Activated naive CD8-positive, alpha-beta T cell treated with anti-CD3 and anti-CD28 coated beads, Interleukin-2, amount 50 U/mL, for 24 hours (primary cell): ENCODE measurements around the gene DNAH6.
"Not testable (repeated sequence)": the region's sequence is repeated elsewhere in the genome, so short reads cannot be mapped to it uniquely, and the experiment has no call there.

Source experiments
- ATAC-seq: fragments of 150-1000 bp; cut with Tn5 transposase; one replicate; pipeline ENCODE4 v1.10.0; 2021
- DNase-seq: peaks from one replicate; pipeline ENCODE4 v3.0.0; 2021
- H3K27ac Mint-ChIP-seq: one replicate; pipeline ENCODE4 v1.8.0; 2021; ENCODE audit warnings: mild to moderate bottlenecking, mixed read lengths
- H3K27me3 Mint-ChIP-seq: one replicate; pipeline ENCODE4 v1.8.0; 2021; ENCODE audit warnings: mixed read lengths
- H3K36me3 Mint-ChIP-seq: one replicate; pipeline ENCODE4 v1.8.0; 2021; ENCODE audit warnings: low read depth, mixed read lengths
- H3K4me1 Mint-ChIP-seq: one replicate; pipeline ENCODE4 v1.8.0; 2021; ENCODE audit warnings: mixed read lengths
- H3K4me3 Mint-ChIP-seq: one replicate; pipeline ENCODE4 v1.8.0; 2021; ENCODE audit warnings: mild to moderate bottlenecking, moderate library complexity, mixed read lengths
- H3K9me3 Mint-ChIP-seq: one replicate; pipeline ENCODE4 v1.8.0; 2021; ENCODE audit warnings: mixed read lengths

Gene DNAH6

GRCh38 chr2:84748341-84748740 lies 232.0 kb downstream of the DNAH6 start:
- no peaks in the 10 kb centered on the region for H3K36me3 Mint-ChIP-seq
- no peak for DNase-seq
- H3K4me1 Mint-ChIP-seq: no peaks in the 10 kb centered on the region
- H3K4me3 Mint-ChIP-seq: no peak overlapping the region
- H3K9me3 Mint-ChIP-seq: peaks cover 8% of the 10 kb centered on the region
- no peaks in the 10 kb centered on the region for H3K27me3 Mint-ChIP-seq
- no peak for ATAC-seq
- H3K27ac Mint-ChIP-seq: no peak overlapping the region

GRCh38 chr2:84749442-84749841 lies 233.1 kb downstream of the DNAH6 start:
- Mint-ChIP-seq H3K36me3 (no peaks in the 10 kb centered on the region), H3K27me3 (no peaks in the 10 kb centered on the region), H3K9me3 (peaks cover 8% of the 10 kb centered on the region), H3K4me3 (no peak overlapping the region), H3K4me1 (no peaks in the 10 kb centered on the region), H3K27ac (no peak overlapping the region)
- ATAC-seq (no peak), DNase-seq (no peak)

- H3K27me3 Mint-ChIP-seq: no peaks in the 10 kb centered on the region
- H3K4me1 Mint-ChIP-seq: peaks cover 2% of the 10 kb centered on the region
- peaks cover 3% of the 10 kb centered on the region for H3K9me3 Mint-ChIP-seq
- no peak overlapping the region for H3K27ac Mint-ChIP-seq
- no peak overlapping the region for H3K4me3 Mint-ChIP-seq
- no peak for DNase-seq
- no peak for ATAC-seq
- H3K36me3 Mint-ChIP-seq: no peaks in the 10 kb centered on the region
Measured at GRCh38 chr2:84755096-84755495, 238.8 kb downstream of the DNAH6 start.

- DNase-seq (no peak), ATAC-seq (no peak)
- H3K36me3 Mint-ChIP-seq: no peaks in the 10 kb centered on the region
- no peak overlapping the region for H3K4me3 Mint-ChIP-seq
- peaks cover 2% of the 10 kb centered on the region for H3K4me1 Mint-ChIP-seq
- H3K27me3 Mint-ChIP-seq: no peaks in the 10 kb centered on the region
- H3K27ac Mint-ChIP-seq: no peak overlapping the region
- H3K9me3 Mint-ChIP-seq: peaks cover 6% of the 10 kb centered on the region
Measured at GRCh38 chr2:84757648-84758047, 241.3 kb downstream of the DNAH6 start.

GRCh38 chr2:84766791-84767190 lies 250.5 kb downstream of the DNAH6 start:
- ATAC-seq (no peak), DNase-seq (no peak)
- no peaks in the 10 kb centered on the region for H3K27me3 Mint-ChIP-seq
- H3K9me3 Mint-ChIP-seq: peaks cover 13% of the 10 kb centered on the region
- no peak overlapping the region for H3K4me3 Mint-ChIP-seq
- peaks cover 5% of the 10 kb centered on the region for H3K36me3 Mint-ChIP-seq
- H3K27ac Mint-ChIP-seq: no peak overlapping the region
- no peaks in the 10 kb centered on the region for H3K4me1 Mint-ChIP-seq

- Mint-ChIP-seq H3K36me3 (peaks cover 5% of the 10 kb centered on the region), H3K27me3 (no peaks in the 10 kb centered on the region), H3K9me3 (peaks cover 26% of the 10 kb centered on the region), H3K27ac (no peak overlapping the region), H3K4me3 (no peak overlapping the region), H3K4me1 (no peaks in the 10 kb centered on the region)
- DNase-seq: no peak
- ATAC-seq: no peak
Measured at GRCh38 chr2:84768840-84769239, 252.5 kb downstream of the DNAH6 start.

- Mint-ChIP-seq H3K27ac (no peak overlapping the region), H3K4me3 (no peak overlapping the region), H3K36me3 (peaks cover 8% of the 10 kb centered on the region), H3K27me3 (no peaks in the 10 kb centered on the region), H3K9me3 (peaks cover 37% of the 10 kb centered on the region), H3K4me1 (no peaks in the 10 kb centered on the region)
- ATAC-seq: no peak
- no peak for DNase-seq
Measured at GRCh38 chr2:84770280-84770679, 254.0 kb downstream of the DNAH6 start.

- H3K4me3 Mint-ChIP-seq: no peak overlapping the region
- peaks cover 47% of the 10 kb centered on the region for H3K9me3 Mint-ChIP-seq
- H3K27me3 Mint-ChIP-seq: no peaks in the 10 kb centered on the region
- H3K4me1 Mint-ChIP-seq: no peaks in the 10 kb centered on the region
- DNase-seq (no peak), ATAC-seq (no peak)
- peaks cover 8% of the 10 kb centered on the region for H3K36me3 Mint-ChIP-seq
- H3K27ac Mint-ChIP-seq: no peak overlapping the region
Measured at GRCh38 chr2:84771251-84771650, 255.0 kb downstream of the DNAH6 start.

GRCh38 chr2:84773562-84773961 lies 257.3 kb downstream of the DNAH6 start:
- peaks cover 50% of the 10 kb centered on the region for H3K9me3 Mint-ChIP-seq
- DNase-seq, H3K27me3 Mint-ChIP-seq, ATAC-seq, H3K27ac Mint-ChIP-seq, H3K4me3 Mint-ChIP-seq, H3K36me3 Mint-ChIP-seq, H3K4me1 Mint-ChIP-seq: not testable (repeated sequence)

GRCh38 chr2:84776011-84776410 lies 259.7 kb downstream of the DNAH6 start:
- no peaks in the 10 kb centered on the region for H3K27me3 Mint-ChIP-seq
- ATAC-seq (no peak), DNase-seq (no peak)
- no peak overlapping the region for H3K4me3 Mint-ChIP-seq
- no peak overlapping the region for H3K27ac Mint-ChIP-seq
- peaks cover 49% of the 10 kb centered on the region for H3K9me3 Mint-ChIP-seq
- peaks cover 25% of the 10 kb centered on the region for H3K4me1 Mint-ChIP-seq
- H3K36me3 Mint-ChIP-seq: peaks cover 8% of the 10 kb centered on the region

GRCh38 chr2:84778911-84779690 lies 262.8 kb downstream of the DNAH6 start:
- H3K4me1 Mint-ChIP-seq: peaks cover 55% of the 10 kb centered on the region
- peaks cover 3% of the 10 kb centered on the region for H3K36me3 Mint-ChIP-seq
- H3K9me3 Mint-ChIP-seq: peaks cover 32% of the 10 kb centered on the region
- DNase-seq: no peak
- peak overlapping the region; percentile 14 for H3K27ac Mint-ChIP-seq
- H3K27me3 Mint-ChIP-seq: no peaks in the 10 kb centered on the region
- no peak for ATAC-seq
- H3K4me3 Mint-ChIP-seq: no peak overlapping the region

GRCh38 chr2:84779781-84780180 lies 263.5 kb downstream of the DNAH6 start:
- Mint-ChIP-seq H3K9me3 (peaks cover 26% of the 10 kb centered on the region), H3K4me3 (no peak overlapping the region), H3K4me1 (peaks cover 62% of the 10 kb centered on the region), H3K27ac (peak overlapping the region; percentile 14), H3K36me3 (peaks cover 1% of the 10 kb centered on the region), H3K27me3 (no peaks in the 10 kb centered on the region)
- ATAC-seq: peak; percentile 31
- DNase-seq: no peak

- Mint-ChIP-seq H3K27ac (peak overlapping the region; percentile 77), H3K27me3 (no peaks in the 10 kb centered on the region), H3K9me3 (peaks cover 7% of the 10 kb centered on the region), H3K4me1 (peaks cover 67% of the 10 kb centered on the region), H3K4me3 (peak overlapping the region; percentile 32), H3K36me3 (no peaks in the 10 kb centered on the region)
- ATAC-seq: peak; percentile 94
- peak; percentile 49 for DNase-seq
Measured at GRCh38 chr2:84781942-84782716, 265.8 kb downstream of the DNAH6 start.

GRCh38 chr2:84782717-84783442 lies 266.6 kb downstream of the DNAH6 start:
- Mint-ChIP-seq H3K4me3 (peak overlapping the region; percentile 42), H3K9me3 (peaks cover 4% of the 10 kb centered on the region), H3K4me1 (peaks cover 67% of the 10 kb centered on the region), H3K27ac (peak overlapping the region; percentile 77), H3K36me3 (no peaks in the 10 kb centered on the region), H3K27me3 (no peaks in the 10 kb centered on the region)
- DNase-seq: no peak
- ATAC-seq: peak; percentile 63
